HG02642 (cell line): ENCODE results near the gene PSTPIP1.

Experiments
- ATAC-seq: cut with Tn5 transposase; IDR thresholded peaks from one replicate; pipeline ENCODE4 v1.9.1; 2021; ENCODE audit warnings: mild to moderate bottlenecking; ENCODE audit not compliant: unreplicated experiment, poor library complexity

PSTPIP1 gene

GRCh38 chr15:77038312-77039216, 43.6 kb downstream of the PSTPIP1 start:
- ATAC-seq, result no peak

- ATAC-seq, result no peak
Measured at GRCh38 chr15:77039217-77039533, 44.2 kb downstream of the PSTPIP1 start.

GRCh38 chr15:77039848-77040247, 44.9 kb downstream of the PSTPIP1 start:
- no peak for ATAC-seq

GRCh38 chr15:77040673-77041072, 45.7 kb downstream of the PSTPIP1 start:
- no peak for ATAC-seq

- no peak for ATAC-seq
Measured at GRCh38 chr15:77042245-77042919, 47.5 kb downstream of the PSTPIP1 start.

GRCh38 chr15:77042955-77043920, 48.3 kb downstream of the PSTPIP1 start:
- no peak for ATAC-seq

- ATAC-seq, result no peak
Measured at GRCh38 chr15:77044228-77045042, 49.5 kb downstream of the PSTPIP1 start.

GRCh38 chr15:77045985-77046384, 51.1 kb downstream of the PSTPIP1 start:
- ATAC-seq, result no peak

- no peak for ATAC-seq
Measured at GRCh38 chr15:77046704-77047412, 51.9 kb downstream of the PSTPIP1 start.

- ATAC-seq, result no peak
Measured at GRCh38 chr15:77048135-77048876, 53.4 kb downstream of the PSTPIP1 start.

- ATAC-seq, result no peak
Measured at GRCh38 chr15:77052556-77052955, 57.6 kb downstream of the PSTPIP1 start.

GRCh38 chr15:77053709-77054108, 58.8 kb downstream of the PSTPIP1 start:
- ATAC-seq, result no peak

GRCh38 chr15:77057072-77057471, 62.1 kb downstream of the PSTPIP1 start:
- ATAC-seq, result no peak

- ATAC-seq, result no peak
Measured at GRCh38 chr15:77057685-77058084, 62.8 kb downstream of the PSTPIP1 start.

- ATAC-seq, result no peak
Measured at GRCh38 chr15:77058468-77058867, 63.5 kb downstream of the PSTPIP1 start.

- peak; percentile 72 for ATAC-seq
Measured at GRCh38 chr15:77059786-77060361, 64.9 kb downstream of the PSTPIP1 start.

- ATAC-seq, result no peak
Measured at GRCh38 chr15:77060546-77060945, 65.6 kb downstream of the PSTPIP1 start.

GRCh38 chr15:77063249-77063648, 68.3 kb downstream of the PSTPIP1 start:
- no peak for ATAC-seq
